OCI-LY7 (cell line): ENCODE results near the gene RPS29. TPM values are rescaled to one million over a fixed set of nuclear protein-coding genes. Genes with fewer than 3 reads are reported as not detected.

Source experiments
- BruUV-seq: library from RNA; stranded (reverse); fragments of 400-500 nt; replicated peaks from 2 replicates; lab custom pipeline; 2021; lab: Mats Ljungman, UMichigan
- CTCF ChIA-PET: fragments of 300-600 bp; sonication (Branson Sonifier 250); formaldehyde crosslinking; loops from one replicate; lab custom pipeline; 2022; ENCODE audit warnings: antibody characterized with exemption; ENCODE audit not compliant: unreplicated experiment; lab: Charles Lee
- POLR2A ChIA-PET: fragments of 300-600 bp; sonication (Branson Sonifier 250); formaldehyde crosslinking; loops from one replicate; lab custom pipeline; 2022; ENCODE audit warnings: antibody characterized with exemption; lab: Charles Lee
- DNase-seq: peaks from one replicate; pipeline ENCODE4 v3.0.0-alpha.2; 2015; ENCODE audit warnings: low spot score
- H2AFZ ChIP-seq: fragments of 200-600 bp; sonication (generic), shearing (Covaris generic); 2 replicates; pipeline ENCODE4 v1.6.1; 2014; ENCODE audit warnings: mild to moderate bottlenecking, antibody characterized with exemption, low read length, moderate library complexity
- H3K27ac ChIP-seq: fragments of 200-600 bp; sonication (generic); 2 replicates; pipeline ENCODE4 v1.5.1; 2014; ENCODE audit warnings: mixed run types, low read depth, mild to moderate bottlenecking, moderate library complexity, low read length, inconsistent platforms; ENCODE audit not compliant: poor library complexity, severe bottlenecking
- H3K36me3 ChIP-seq: fragments of 200-600 bp; sonication (generic); 2 replicates; pipeline ENCODE4 v1.6.1; 2014; ENCODE audit warnings: mild to moderate bottlenecking, antibody characterized with exemption, low read length, moderate library complexity, mixed read lengths; ENCODE audit not compliant: insufficient read depth
- H3K4me1 ChIP-seq: fragments of 200-600 bp; sonication (generic); 2 replicates; pipeline ENCODE4 v1.5.1; 2014; ENCODE audit warnings: mild to moderate bottlenecking, low read length; ENCODE audit not compliant: insufficient read depth, poor library complexity, severe bottlenecking
- H3K4me2 ChIP-seq: fragments of 200-600 bp; sonication (generic); 2 replicates; pipeline ENCODE4 v1.6.1; 2014; ENCODE audit warnings: mild to moderate bottlenecking, low read length
- H3K4me3 ChIP-seq: fragments of 200-600 bp; sonication (generic); 2 replicates; pipeline ENCODE4 v1.5.1; 2014; ENCODE audit warnings: mild to moderate bottlenecking, low read depth, low read length; ENCODE audit not compliant: poor library complexity, severe bottlenecking
- H3K79me2 ChIP-seq: fragments of 200-600 bp; sonication (generic); 2 replicates; pipeline ENCODE4 v1.6.1; 2016; ENCODE audit warnings: low read depth, mild to moderate bottlenecking, low read length, moderate library complexity, mixed read lengths; ENCODE audit not compliant: insufficient read depth
- H3K9me2 ChIP-seq: fragments of 200-600 bp; sonication (generic); 2 replicates; pipeline ENCODE4 v1.6.1; 2016; ENCODE audit warnings: mild to moderate bottlenecking, low read length, mixed read lengths; ENCODE audit not compliant: insufficient read depth
- H3K9me3 ChIP-seq: fragments of 200-600 bp; sonication (generic); 2 replicates; pipeline ENCODE4 v1.6.1; 2014; ENCODE audit warnings: mild to moderate bottlenecking, mixed run types, low read length, mixed read lengths
- H4K20me1 ChIP-seq: fragments of 200-600 bp; sonication (generic); 2 replicates; pipeline ENCODE4 v1.6.1; 2014; ENCODE audit warnings: mild to moderate bottlenecking, antibody characterized with exemption, low read length, moderate library complexity, mixed read lengths; ENCODE audit not compliant: insufficient read depth
- CTCF ChIP-seq: fragments of 200-600 bp; sonication (generic); conservative IDR thresholded peaks from 2 replicates; pipeline ENCODE4 v1.5.1; 2014; ENCODE audit warnings: mild to moderate bottlenecking, antibody characterized with exemption, low read length, moderate library complexity, mixed read lengths
- EZH2phosphoT487 ChIP-seq: fragments of 200-600 bp; sonication (generic); IDR thresholded peaks from 2 replicates; pipeline ENCODE4 v1.6.1; 2018; ENCODE audit warnings: low read depth, borderline replicate concordance, mild to moderate bottlenecking, mixed run types, antibody characterized with exemption, low read length, moderate library complexity, mixed read lengths
- intact Hi-C: fragments of 100-400 bp; cut with micrococcal nuclease; formaldehyde crosslinking; loops from one replicate; pipeline ENCODE4 v1.10.0; 2022; ENCODE audit not compliant: unreplicated experiment
- total RNA-seq, 2 experiments: library from RNA; depleted of rRNA in 1 of 2; stranded (reverse); fragments of >200 nt in 1 of 2; shearing (Covaris generic) in 1 of 2; gene quantifications; 2 replicates each; pipeline ENCODE4 v1.2.3, GENCODE V29; 2014 to 2022

Gene RPS29
- total RNA-seq, 2 experiments from 2014 or later: 2,518 to 6,504 TPM

GRCh38 chr14:49623387-49623786, 37.2 kb upstream of the RPS29 start:
- H3K4me2 ChIP-seq: peak overlapping the region; percentile 76
- peaks cover 52% of the 10 kb centered on the region for H3K4me1 ChIP-seq
- DNase-seq: no peak
- BruUV-seq: no TSS peak
- H3K79me2 ChIP-seq: peaks cover 94% of the 10 kb centered on the region
- H4K20me1 ChIP-seq: peaks cover 32% of the 10 kb centered on the region
- H3K9me3 ChIP-seq: no peaks in the 10 kb centered on the region
- H3K27ac ChIP-seq: peak overlapping the region; percentile 38
- H3K9me2 ChIP-seq: no peaks in the 10 kb centered on the region
- POLR2A ChIA-PET: interaction anchor here (0.7 to 6.5 kb wide), 6 partner anchors 10 to 235 kb away, joined by 3 to 62 read pairs (median 6); partner anchors contain the start of gene DNAAF2
- CTCF ChIA-PET: no interaction called here
- peaks cover 72% of the 10 kb centered on the region for H3K36me3 ChIP-seq
- peak overlapping the region; percentile 88 for H3K4me3 ChIP-seq
- intact Hi-C loops: loop anchor here (5.0 kb wide), 1 partner anchor 349 kb away; no protein-coding TSS in a partner anchor
- H2AFZ ChIP-seq: no peak overlapping the region
- no peak for TF ChIP-seq EZH2phosphoT487
- TF ChIP-seq CTCF: no peak

GRCh38 chr14:49622022-49622607, 35.9 kb upstream of the RPS29 start:
- H3K4me1 ChIP-seq: peaks cover 52% of the 10 kb centered on the region
- H2AFZ ChIP-seq: no peak overlapping the region
- intact Hi-C loops: loop anchor here (5.0 kb wide), 1 partner anchor 350 kb away; no protein-coding TSS in a partner anchor
- peak overlapping the region; percentile 88 for H3K4me3 ChIP-seq
- no peaks in the 10 kb centered on the region for H3K9me2 ChIP-seq
- peaks cover 81% of the 10 kb centered on the region for H3K36me3 ChIP-seq
- H3K27ac ChIP-seq: peak overlapping the region; percentile 85
- BruUV-seq: TSS peak; percentile 77
- CTCF ChIA-PET: interaction anchor here (1.2 kb wide), 1 partner anchor 12 kb away, joined by 6 read pairs; no protein-coding TSS in a partner anchor
- no peaks in the 10 kb centered on the region for H3K9me3 ChIP-seq
- H4K20me1 ChIP-seq: peaks cover 38% of the 10 kb centered on the region
- peak overlapping the region; percentile 76 for H3K4me2 ChIP-seq
- TF ChIP-seq CTCF: no peak
- TF ChIP-seq EZH2phosphoT487: no peak
- H3K79me2 ChIP-seq: peaks cover 95% of the 10 kb centered on the region
- POLR2A ChIA-PET: interaction anchor here (0.7 to 6.5 kb wide), 5 partner anchors 8 to 28 kb away, joined by 4 to 62 read pairs (median 25); partner anchors contain the start of genes DNAAF2 and LRR1
- DNase-seq: no peak
